Endothelial cell of umbilical vein (primary cell): ENCODE results near the gene C4orf50. TPM values are rescaled to one million over a fixed set of nuclear protein-coding genes. Genes with fewer than 3 reads are reported as not detected.

Experiments used
- BruUV-seq: library from RNA; stranded (reverse); fragments of 400-500 nt; replicated peaks from 2 replicates; lab custom pipeline; 2021; lab: Mats Ljungman, UMichigan
- CTCF ChIA-PET: fragments of 300-600, 350-600 bp; sonication (Branson Sonifier 250); formaldehyde crosslinking; loops from one replicate; lab custom pipeline; 2021; ENCODE audit warnings: antibody characterized with exemption, inconsistent platforms; lab: Charles Lee
- POLR2A ChIA-PET: fragments of 300-600, 350-600 bp; sonication (Branson Sonifier 250); formaldehyde crosslinking; loops from one replicate; lab custom pipeline; 2021; ENCODE audit warnings: antibody characterized with exemption, inconsistent platforms; lab: Charles Lee
- DNase-seq: peaks from one replicate; pipeline ENCODE4 v3.0.0-alpha.2; 2011; ENCODE audit warnings: low read depth, low spot score
- FAIRE-seq: peaks from 2 replicates; lab custom pipeline; 2011; peaks lifted over from hg19 to GRCh38; lab: Jason Lieb, UNC
- H2AFZ ChIP-seq: 2 replicates; pipeline ENCODE4 v1.6.0; 2012; ENCODE audit warnings: low read depth, low read length, control low read depth, inconsistent platforms
- H3K27ac ChIP-seq: 2 replicates; pipeline ENCODE4 v1.5.1; 2011; ENCODE audit warnings: low read depth, mild to moderate bottlenecking, control low read depth, low read length, moderate library complexity; ENCODE audit not compliant: insufficient read depth
- H3K27me3 ChIP-seq, 2 experiments: 2 replicates each; pipeline versions ENCODE4 v1.6.0 to v1.6.1; 2011; ENCODE audit warnings: low read length in 2 of 2, mixed read lengths in 1 of 2; ENCODE audit not compliant: control insufficient read depth in 2 of 2, insufficient read depth in 2 of 2
- H3K36me3 ChIP-seq, 2 experiments: 2 replicates in 1 of 2; 3 replicates in 1 of 2; pipeline ENCODE4 v1.5.1; 2011; ENCODE audit warnings: low read length in 2 of 2, mild to moderate bottlenecking in 1 of 2, moderate library complexity in 1 of 2; ENCODE audit not compliant: control insufficient read depth in 2 of 2, insufficient read depth in 2 of 2; ENCODE audit errors: extremely low read depth in 1 of 2
- H3K4me1 ChIP-seq: 3 replicates; pipeline ENCODE4 v1.5.1; 2011; ENCODE audit warnings: mild to moderate bottlenecking, low read length; ENCODE audit not compliant: control insufficient read depth, insufficient read depth; ENCODE audit errors: extremely low read depth
- H3K4me2 ChIP-seq: 2 replicates; pipeline ENCODE4 v1.6.1; 2011; ENCODE audit warnings: low read length, control low read depth, mixed read lengths; ENCODE audit not compliant: insufficient read depth
- H3K4me3 ChIP-seq, 3 experiments: fragments of 200-600 bp in 1 of 3; sonication (generic), shearing (Covaris generic) in 1 of 3; replicated peaks in 1 of 3; 2 replicates each; pipeline ENCODE4 v1.5.1; 2011 to 2016; ENCODE audit warnings: control low read depth in 3 of 3, low read length in 3 of 3, mild to moderate bottlenecking in 2 of 3, inconsistent platforms in 1 of 3, low read depth in 1 of 3, moderate library complexity in 1 of 3; ENCODE audit not compliant: insufficient read depth in 1 of 3
- H3K79me2 ChIP-seq: 2 replicates; pipeline ENCODE4 v1.6.0; 2012; ENCODE audit warnings: low read length, inconsistent platforms; ENCODE audit not compliant: control insufficient read depth, insufficient read depth
- H3K9ac ChIP-seq: replicated peaks from 2 replicates; pipeline ENCODE3; 2011; ENCODE audit warnings: low read length, control low read depth; ENCODE audit not compliant: insufficient read depth; ENCODE audit errors: extremely low read depth
- H3K9me1 ChIP-seq: replicated peaks from 3 replicates; pipeline ENCODE4 v1.6.0; 2011; ENCODE audit warnings: mild to moderate bottlenecking, low read length; ENCODE audit not compliant: control insufficient read depth, insufficient read depth; ENCODE audit errors: extremely low read depth
- H3K9me3 ChIP-seq: replicated peaks from 2 replicates; pipeline ENCODE4 v1.5.1; 2012; ENCODE audit warnings: low read length, inconsistent platforms; ENCODE audit not compliant: control insufficient read depth, insufficient read depth
- H4K20me1 ChIP-seq: replicated peaks from 2 replicates; pipeline ENCODE3; 2011; ENCODE audit warnings: mild to moderate bottlenecking, low read length; ENCODE audit not compliant: control insufficient read depth, insufficient read depth; ENCODE audit errors: extremely low read depth
- EZH2 ChIP-seq: IDR thresholded peaks from 2 replicates; pipeline ENCODE4 v1.6.1; 2012; ENCODE audit warnings: borderline replicate concordance, low read depth, mild to moderate bottlenecking, moderate library complexity, low read length, inconsistent platforms; ENCODE audit not compliant: severe bottlenecking
- FOS ChIP-seq: IDR thresholded peaks from 2 replicates; pipeline ENCODE4 v1.6.1; 2011; ENCODE audit warnings: mild to moderate bottlenecking, low read length, moderate library complexity, borderline replicate concordance; ENCODE audit not compliant: insufficient read depth
- GATA2 ChIP-seq: IDR thresholded peaks from 2 replicates; pipeline ENCODE4 v1.7.0; 2011; ENCODE audit warnings: low read depth, mild to moderate bottlenecking, moderate library complexity, mixed read lengths, low read length; ENCODE audit not compliant: insufficient read length, insufficient read depth
- JUN ChIP-seq: IDR thresholded peaks from 2 replicates; pipeline ENCODE4 v1.6.1; 2011; ENCODE audit warnings: borderline replicate concordance, low read depth; ENCODE audit not compliant: insufficient read length, insufficient read depth
- MYC ChIP-seq: IDR thresholded peaks from one replicate; pipeline ENCODE4 v1.6.1; 2011; ENCODE audit warnings: mild to moderate bottlenecking, low read depth, low read length
- POLR2A ChIP-seq: IDR thresholded peaks from 2 replicates; pipeline ENCODE4 v1.6.1; 2012; ENCODE audit warnings: low read depth, mild to moderate bottlenecking, control low read depth, low read length
- POLR2AphosphoS5 ChIP-seq: IDR thresholded peaks from 2 replicates; pipeline ENCODE4 v1.6.1; 2012; ENCODE audit warnings: low read depth, mild to moderate bottlenecking, control low read depth, low read length, moderate library complexity; ENCODE audit not compliant: insufficient read depth
- dilution Hi-C: fragments of 300-500 bp; cut with MboI; formaldehyde crosslinking; loops from one replicate; pipeline ENCODE4 v1.15.0; 2019; ENCODE audit warnings: low sequenced_read_pairs; ENCODE audit not compliant: extremely low pct_ligation_motif_present
- intact Hi-C: fragments of 100-400 bp; cut with micrococcal nuclease; formaldehyde crosslinking; loops from one replicate; pipeline ENCODE4 v1.10.0; 2022
- polyA plus RNA-seq, 4 experiments: library from polyadenylated mRNA; depleted of rRNA in 3 of 4; stranded (reverse) in 3 of 4; unstranded in 1 of 4; fragments of >200 nt; gene quantifications; 2 replicates each; pipeline versions ENCODE4 v1.2.1 to v1.2.3, GENCODE V29; 2011 to 2012; ENCODE audit warnings: missing spikeins in 1 of 4
- total RNA-seq: library from RNA; stranded (reverse); gene quantifications from 2 replicates; pipeline ENCODE4 v1.2.3, GENCODE V29; 2021
- TF ChIP-seq, protein P1 (sequence below), 2 donors: IDR thresholded peaks; 1 replicate in 1 of 2; 2 replicates in 1 of 2; pipeline ENCODE4 v1.5.1; 2011; ENCODE audit warnings: low read length in 2 of 2, mild to moderate bottlenecking in 2 of 2, moderate library complexity in 2 of 2, control low read depth in 1 of 2, inconsistent platforms in 1 of 2, low read depth in 1 of 2; ENCODE audit not compliant: insufficient read depth in 1 of 2; ENCODE audit errors: extremely low read depth in 1 of 2
- TF ChIP-seq, protein P2 (sequence below): IDR thresholded peaks from 2 replicates; pipeline ENCODE4 v1.6.1; 2011; ENCODE audit not compliant: insufficient read depth, insufficient read length

Gene C4orf50
- total and polyA plus RNA-seq, 2 donors (not counting 3 experiments of a cell fraction or from before 2014, with no cell fraction given), result not detected

DNA sequence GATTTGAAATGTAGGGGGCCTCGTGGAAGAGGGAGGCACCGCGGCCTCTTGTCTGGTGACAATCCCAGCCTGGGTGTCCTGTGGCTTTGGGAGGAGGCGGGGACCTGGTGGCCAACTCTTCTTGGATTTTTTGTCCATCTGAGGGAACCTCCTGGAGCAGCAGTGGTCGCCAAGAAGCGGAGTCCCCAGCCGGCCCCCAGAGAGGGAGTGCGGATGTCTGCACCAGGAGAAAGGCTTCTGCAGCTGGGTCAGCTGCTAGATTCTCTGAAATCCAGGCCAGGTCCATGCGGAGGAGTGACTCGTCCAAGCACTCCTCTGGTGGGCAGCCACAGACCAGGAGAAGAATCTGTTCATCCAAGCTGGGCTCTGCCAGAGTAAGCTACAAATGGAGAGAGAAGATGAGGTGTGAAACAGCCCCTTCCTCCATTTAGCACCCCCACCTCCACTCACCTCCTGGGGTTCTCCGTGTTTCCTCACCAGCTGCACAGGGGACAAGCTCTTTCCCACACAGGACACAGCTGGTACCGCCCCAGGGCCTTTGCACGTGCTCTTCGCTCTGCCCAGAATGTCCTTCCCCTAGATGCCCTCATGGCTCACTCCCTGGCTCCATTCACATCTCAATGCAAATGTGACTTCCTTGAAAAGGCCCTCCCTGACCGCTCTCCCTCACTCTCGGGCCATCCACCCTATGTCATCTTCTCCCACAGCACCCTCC is 27.6 kb downstream of the C4orf50 start:
- Histone ChIP-seq H4K20me1 (no peaks in the 10 kb centered on the region), H3K79me2 (no peaks in the 10 kb centered on the region), H3K4me2 (no peak overlapping the region), H3K9me1 (no peaks in the 10 kb centered on the region), H2AFZ (no peak overlapping the region), H3K4me3 (no peak overlapping the region), H3K9ac (no peak overlapping the region), H3K36me3 (no peaks in the 10 kb centered on the region), H3K27ac (no peak overlapping the region), H3K27me3 (no peaks in the 10 kb centered on the region), H3K4me1 (no peaks in the 10 kb centered on the region), H3K9me3 (no peaks in the 10 kb centered on the region)
- no TSS peak for BruUV-seq
- CTCF ChIA-PET, result no interaction called here
- TF ChIP-seq JUN (no peak), POLR2A (no peak), POLR2AphosphoS5 (no peak), EZH2 (no peak), MYC (no peak), GATA2 (no peak), FOS (no peak)
- TF ChIP-seq, protein P1, sequence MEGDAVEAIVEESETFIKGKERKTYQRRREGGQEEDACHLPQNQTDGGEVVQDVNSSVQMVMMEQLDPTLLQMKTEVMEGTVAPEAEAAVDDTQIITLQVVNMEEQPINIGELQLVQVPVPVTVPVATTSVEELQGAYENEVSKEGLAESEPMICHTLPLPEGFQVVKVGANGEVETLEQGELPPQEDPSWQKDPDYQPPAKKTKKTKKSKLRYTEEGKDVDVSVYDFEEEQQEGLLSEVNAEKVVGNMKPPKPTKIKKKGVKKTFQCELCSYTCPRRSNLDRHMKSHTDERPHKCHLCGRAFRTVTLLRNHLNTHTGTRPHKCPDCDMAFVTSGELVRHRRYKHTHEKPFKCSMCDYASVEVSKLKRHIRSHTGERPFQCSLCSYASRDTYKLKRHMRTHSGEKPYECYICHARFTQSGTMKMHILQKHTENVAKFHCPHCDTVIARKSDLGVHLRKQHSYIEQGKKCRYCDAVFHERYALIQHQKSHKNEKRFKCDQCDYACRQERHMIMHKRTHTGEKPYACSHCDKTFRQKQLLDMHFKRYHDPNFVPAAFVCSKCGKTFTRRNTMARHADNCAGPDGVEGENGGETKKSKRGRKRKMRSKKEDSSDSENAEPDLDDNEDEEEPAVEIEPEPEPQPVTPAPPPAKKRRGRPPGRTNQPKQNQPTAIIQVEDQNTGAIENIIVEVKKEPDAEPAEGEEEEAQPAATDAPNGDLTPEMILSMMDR (IDR thresholded peaks at IDR 0.05; ENCODE audit: extremely low read depth in 1 of 2, insufficient read depth in 1 of 2, low read depth in 1 of 2, low read length in 2 of 2), result no peak
- TF ChIP-seq, protein P2, sequence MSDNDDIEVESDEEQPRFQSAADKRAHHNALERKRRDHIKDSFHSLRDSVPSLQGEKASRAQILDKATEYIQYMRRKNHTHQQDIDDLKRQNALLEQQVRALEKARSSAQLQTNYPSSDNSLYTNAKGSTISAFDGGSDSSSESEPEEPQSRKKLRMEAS, result no peak
- intact Hi-C loops (no loop called here), dilution Hi-C loops (no loop called here)
- DNase-seq, result no peak
- POLR2A ChIA-PET, result no interaction called here
- no peak for FAIRE-seq
